Neural cell (in vitro differentiated cells): ENCODE measurements around the gene PHYHD1. TPM values are rescaled to one million over a fixed set of nuclear protein-coding genes. Genes with fewer than 3 reads are reported as not detected.

Experiments used
- H2AFZ ChIP-seq: fragments of 200-600, 300-800 bp; sonication (generic), shearing (Covaris generic); 2 replicates; pipeline ENCODE4 v1.6.0; 2014; ENCODE audit warnings: low read depth, mild to moderate bottlenecking, antibody characterized with exemption, low read length, moderate library complexity
- H3F3A ChIP-seq: fragments of 200-600 bp; shearing (Covaris generic); 2 replicates; pipeline ENCODE4 v1.6.1; 2016; ENCODE audit warnings: mild to moderate bottlenecking, moderate library complexity, mixed read lengths, antibody characterized with exemption, low read length; ENCODE audit not compliant: insufficient read depth, poor library complexity, severe bottlenecking
- H3K27ac ChIP-seq: fragments of 200-600, 300-800 bp; sonication (generic), shearing (Covaris generic); 2 replicates; pipeline ENCODE4 v1.5.1; 2014; ENCODE audit warnings: mild to moderate bottlenecking, low read length, moderate library complexity
- H3K27me3 ChIP-seq: fragments of 300-800, 200-600 bp; sonication (generic), shearing (Covaris generic); 2 replicates; pipeline ENCODE4 v1.6.0; 2014; ENCODE audit warnings: mild to moderate bottlenecking, low read depth, low read length, moderate library complexity; ENCODE audit not compliant: insufficient read depth
- H3K36me3 ChIP-seq: fragments of 300-800, 200-600 bp; sonication (generic), shearing (Covaris generic); 2 replicates; pipeline ENCODE4 v1.5.1; 2014; ENCODE audit warnings: mild to moderate bottlenecking, antibody characterized with exemption, low read length, moderate library complexity; ENCODE audit not compliant: insufficient read depth
- H3K4me2 ChIP-seq: fragments of 300-800, 200-600 bp; sonication (generic), shearing (Covaris generic); 2 replicates; pipeline ENCODE4 v1.6.0; 2014; ENCODE audit warnings: mild to moderate bottlenecking, low read length
- H3K4me3 ChIP-seq: fragments of 300-800, 200-600 bp; sonication (generic), shearing (Covaris generic); 2 replicates; pipeline ENCODE4 v1.5.1; 2014; ENCODE audit warnings: mild to moderate bottlenecking, low read length, moderate library complexity
- H3K79me2 ChIP-seq: fragments of 200-600 bp; shearing (Covaris generic); replicated peaks from 2 replicates; pipeline ENCODE4 v1.6.0; 2014; ENCODE audit warnings: mild to moderate bottlenecking, low read length, moderate library complexity; ENCODE audit not compliant: insufficient read depth
- H3K9ac ChIP-seq: fragments of 300-800, 200-600 bp; sonication (generic), shearing (Covaris generic); 2 replicates; pipeline ENCODE4 v1.6.1; 2016; ENCODE audit warnings: mild to moderate bottlenecking, low read length, mixed read lengths
- H3K9me2 ChIP-seq: fragments of 200-600 bp; shearing (Covaris generic); 2 replicates; pipeline ENCODE4 v1.6.1; 2016; ENCODE audit warnings: mild to moderate bottlenecking, low read length, mixed read lengths; ENCODE audit not compliant: insufficient read depth
- H3K9me3 ChIP-seq: fragments of 200-600, 300-800 bp; sonication (generic), shearing (Covaris generic); 2 replicates; pipeline ENCODE4 v1.6.1; 2016; ENCODE audit warnings: mild to moderate bottlenecking, mixed run types, low read length, moderate library complexity, mixed read lengths
- H4K20me1 ChIP-seq: fragments of 200-600 bp; shearing (Covaris generic); 2 replicates; pipeline ENCODE4 v1.6.1; 2016; ENCODE audit warnings: mild to moderate bottlenecking, mixed run types; ENCODE audit not compliant: insufficient read depth
- EP300 ChIP-seq: fragments of 450-650 bp; conservative IDR thresholded peaks from 2 replicates; pipeline ENCODE4 v1.6.1; 2014; ENCODE audit warnings: antibody characterized with exemption, mild to moderate bottlenecking, moderate library complexity; ENCODE audit not compliant: poor library complexity, severe bottlenecking
- EZH2 ChIP-seq: fragments of 200-600, 300-800 bp; shearing (Covaris generic), sonication (generic); IDR thresholded peaks from 2 replicates; pipeline ENCODE4 v1.6.1; 2014; ENCODE audit warnings: antibody characterized with exemption, low read length, borderline replicate concordance, mild to moderate bottlenecking; ENCODE audit not compliant: insufficient read depth, poor library complexity, severe bottlenecking
- MXI1 ChIP-seq: fragments of 450-650 bp; conservative IDR thresholded peaks from 2 replicates; pipeline ENCODE4 v1.6.1; 2014; ENCODE audit warnings: antibody characterized with exemption, mild to moderate bottlenecking; ENCODE audit not compliant: poor library complexity, severe bottlenecking
- POLR2AphosphoS5 ChIP-seq: IDR thresholded peaks from 2 replicates; pipeline ENCODE4 v1.6.1; 2012
- RAD21 ChIP-seq: fragments of 450-650 bp; conservative IDR thresholded peaks from 2 replicates; pipeline ENCODE4 v1.6.1; 2014; ENCODE audit warnings: antibody characterized with exemption, mild to moderate bottlenecking, moderate library complexity
- REST ChIP-seq: IDR thresholded peaks from 2 replicates; pipeline ENCODE4 v1.6.1; 2012; ENCODE audit warnings: borderline replicate concordance
- SMC3 ChIP-seq: fragments of 450-650 bp; conservative IDR thresholded peaks from 2 replicates; pipeline ENCODE4 v1.6.1; 2014; ENCODE audit warnings: antibody characterized with exemption, mild to moderate bottlenecking, moderate library complexity; ENCODE audit not compliant: poor library complexity
- TAF1 ChIP-seq: IDR thresholded peaks from 2 replicates; pipeline ENCODE4 v1.6.1; 2012; ENCODE audit warnings: low read depth
- polyA plus RNA-seq: library from polyadenylated mRNA; depleted of rRNA; stranded (reverse); fragments of >200 nt; gene quantifications from 2 replicates; pipeline ENCODE4 v1.2.3, GENCODE V29; 2014
- TF ChIP-seq, protein P1 (sequence below): fragments of 450-650 bp; IDR thresholded peaks from 2 replicates; pipeline ENCODE4 v1.5.1; 2014; ENCODE audit warnings: antibody characterized with exemption, mild to moderate bottlenecking, moderate library complexity; ENCODE audit not compliant: poor library complexity, severe bottlenecking

PHYHD1 gene
- polyA plus RNA-seq, 1 donor from 2014 or later, result not detected

DNA sequence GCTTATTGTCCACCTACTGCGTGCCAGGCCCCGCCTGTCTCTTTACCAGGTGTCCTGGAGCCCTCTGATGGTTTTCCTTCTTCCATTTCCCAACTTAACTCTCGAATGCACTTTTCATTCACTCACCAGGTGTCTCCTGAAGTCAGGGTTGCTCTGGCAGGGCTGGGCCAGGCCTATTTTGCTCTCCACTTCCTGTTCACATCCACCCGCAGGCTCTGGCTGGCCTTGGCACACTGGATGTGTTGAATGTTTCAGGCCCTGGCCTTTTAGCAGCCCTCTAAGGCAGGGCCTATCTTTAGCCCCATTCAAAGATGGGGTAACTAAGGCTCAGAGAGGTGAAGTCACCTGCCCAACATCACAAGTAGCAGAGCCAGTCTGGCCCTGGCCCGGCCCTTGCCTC lies 22.4 kb upstream of the PHYHD1 start:
- H2AFZ ChIP-seq, result no peak overlapping the region
- no peaks in the 10 kb centered on the region for H3K27me3 ChIP-seq
- H3K79me2 ChIP-seq, result no peaks in the 10 kb centered on the region
- no peaks in the 10 kb centered on the region for H3K9me2 ChIP-seq
- H3K27ac ChIP-seq, result no peak overlapping the region
- H3K36me3 ChIP-seq, result no peaks in the 10 kb centered on the region
- no peak overlapping the region for H3K4me3 ChIP-seq
- no peaks in the 10 kb centered on the region for H3F3A ChIP-seq
- no peak overlapping the region for H3K9ac ChIP-seq
- no peak overlapping the region for H3K4me2 ChIP-seq
- H3K9me3 ChIP-seq, result no peaks in the 10 kb centered on the region
- no peaks in the 10 kb centered on the region for H4K20me1 ChIP-seq
- TF ChIP-seq EZH2, result no peak

DNA sequence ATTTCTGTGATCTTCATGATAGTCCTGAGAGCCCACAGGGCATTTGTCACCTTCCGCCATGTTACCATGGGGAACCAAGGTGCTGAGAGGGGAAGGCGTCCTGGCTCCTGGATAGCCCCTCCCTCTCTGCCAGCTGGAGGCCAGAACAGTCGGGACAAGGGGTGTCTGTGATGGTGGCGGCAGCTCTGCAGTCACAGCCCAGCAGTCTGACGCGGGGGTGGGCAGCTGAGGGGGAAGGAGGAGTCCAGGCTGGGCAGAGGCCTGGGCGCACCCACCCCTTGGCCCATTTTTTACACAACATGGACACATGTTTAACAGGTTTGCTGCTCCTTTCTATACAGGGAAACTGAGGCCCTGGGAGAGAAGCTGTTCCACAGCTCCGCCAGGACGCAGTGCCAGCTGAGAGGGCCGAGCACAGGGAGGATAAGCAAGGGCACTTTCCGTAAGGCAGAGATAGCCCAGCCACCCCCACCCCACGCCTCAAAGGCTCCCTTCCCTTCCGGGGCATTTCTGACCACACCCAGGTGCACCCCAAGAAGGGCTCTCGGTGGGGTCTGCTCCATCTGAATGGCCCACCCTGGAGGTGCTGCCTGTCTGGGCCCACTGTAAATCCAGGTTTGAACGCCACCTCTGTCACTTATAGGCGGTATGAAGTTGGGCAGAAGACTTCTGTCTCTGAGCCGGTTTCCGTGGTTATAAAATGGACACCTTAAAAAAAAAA lies 21.8 kb upstream of the PHYHD1 start:
- Histone ChIP-seq H3K27me3 (no peaks in the 10 kb centered on the region), H3K4me3 (no peak overlapping the region), H3F3A (no peaks in the 10 kb centered on the region), H3K9ac (no peak overlapping the region), H3K4me2 (no peak overlapping the region), H3K9me2 (no peaks in the 10 kb centered on the region), H2AFZ (no peak overlapping the region), H3K27ac (no peak overlapping the region), H4K20me1 (no peaks in the 10 kb centered on the region), H3K9me3 (no peaks in the 10 kb centered on the region), H3K79me2 (no peaks in the 10 kb centered on the region), H3K36me3 (no peaks in the 10 kb centered on the region)
- TF ChIP-seq POLR2AphosphoS5 (no peak), EP300 (no peak), EZH2 (no peak), RAD21 (no peak), SMC3 (no peak), MXI1 (no peak), TAF1 (no peak), REST (no peak)
- TF ChIP-seq, protein P1, sequence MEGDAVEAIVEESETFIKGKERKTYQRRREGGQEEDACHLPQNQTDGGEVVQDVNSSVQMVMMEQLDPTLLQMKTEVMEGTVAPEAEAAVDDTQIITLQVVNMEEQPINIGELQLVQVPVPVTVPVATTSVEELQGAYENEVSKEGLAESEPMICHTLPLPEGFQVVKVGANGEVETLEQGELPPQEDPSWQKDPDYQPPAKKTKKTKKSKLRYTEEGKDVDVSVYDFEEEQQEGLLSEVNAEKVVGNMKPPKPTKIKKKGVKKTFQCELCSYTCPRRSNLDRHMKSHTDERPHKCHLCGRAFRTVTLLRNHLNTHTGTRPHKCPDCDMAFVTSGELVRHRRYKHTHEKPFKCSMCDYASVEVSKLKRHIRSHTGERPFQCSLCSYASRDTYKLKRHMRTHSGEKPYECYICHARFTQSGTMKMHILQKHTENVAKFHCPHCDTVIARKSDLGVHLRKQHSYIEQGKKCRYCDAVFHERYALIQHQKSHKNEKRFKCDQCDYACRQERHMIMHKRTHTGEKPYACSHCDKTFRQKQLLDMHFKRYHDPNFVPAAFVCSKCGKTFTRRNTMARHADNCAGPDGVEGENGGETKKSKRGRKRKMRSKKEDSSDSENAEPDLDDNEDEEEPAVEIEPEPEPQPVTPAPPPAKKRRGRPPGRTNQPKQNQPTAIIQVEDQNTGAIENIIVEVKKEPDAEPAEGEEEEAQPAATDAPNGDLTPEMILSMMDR, result no peak
